GM21515 (cell line): ENCODE data around the gene EIF3D.
"Not testable (repeated sequence)": the region's sequence is repeated elsewhere in the genome, so short reads cannot be mapped to it uniquely, and the experiment has no call there.

Experiments
- ATAC-seq: cut with Tn5 transposase; IDR thresholded peaks from one replicate; pipeline ENCODE4 v1.9.1; 2021; ENCODE audit not compliant: unreplicated experiment

EIF3D gene

DNA sequence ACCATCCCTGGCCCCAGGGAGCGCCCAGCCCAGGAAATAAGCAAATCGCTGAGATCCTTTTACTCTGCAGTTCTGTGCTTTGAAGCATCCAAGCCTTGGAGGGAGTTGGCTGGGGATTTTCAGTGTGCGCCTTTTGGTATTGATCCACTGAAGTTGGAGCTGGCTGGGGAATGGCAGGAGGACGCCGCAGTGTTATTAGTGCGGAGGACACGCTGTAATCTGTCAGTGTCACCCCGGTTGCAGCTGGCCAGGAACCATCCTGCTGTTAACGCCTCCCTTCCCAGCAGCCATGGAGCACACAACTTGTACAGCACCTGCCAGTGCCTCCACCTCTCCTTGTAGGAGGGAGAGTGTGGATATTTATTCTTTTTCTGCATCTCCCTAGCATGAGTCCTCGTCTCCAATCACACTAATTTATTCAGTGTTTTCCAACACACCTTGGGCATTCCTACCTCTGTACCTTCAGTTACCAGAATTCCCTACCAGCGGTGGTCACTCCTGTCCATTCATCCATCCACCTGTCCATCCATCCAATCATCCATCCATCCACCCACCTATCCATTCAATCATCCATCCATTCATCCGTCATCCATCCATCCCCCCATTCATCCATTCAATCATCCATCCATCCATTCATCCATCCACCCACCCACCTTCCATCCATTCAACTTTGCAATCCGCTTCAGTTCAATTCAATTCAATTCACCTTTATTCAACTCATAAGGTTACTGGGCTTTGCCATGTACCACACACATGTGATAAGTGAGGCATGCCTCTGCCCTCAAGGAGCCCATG, 21.9 kb upstream of the EIF3D start:
- ATAC-seq, result no peak

- ATAC-seq, result no peak
Observed at GRCh38 chr22:36549033-36549432, 20.1 kb upstream of the EIF3D start.

- no peak for ATAC-seq
Observed at GRCh38 chr22:36548606-36549005, 19.6 kb upstream of the EIF3D start.

- ATAC-seq, result no peak
Observed at GRCh38 chr22:36546932-36547331, 18.0 kb upstream of the EIF3D start.

DNA sequence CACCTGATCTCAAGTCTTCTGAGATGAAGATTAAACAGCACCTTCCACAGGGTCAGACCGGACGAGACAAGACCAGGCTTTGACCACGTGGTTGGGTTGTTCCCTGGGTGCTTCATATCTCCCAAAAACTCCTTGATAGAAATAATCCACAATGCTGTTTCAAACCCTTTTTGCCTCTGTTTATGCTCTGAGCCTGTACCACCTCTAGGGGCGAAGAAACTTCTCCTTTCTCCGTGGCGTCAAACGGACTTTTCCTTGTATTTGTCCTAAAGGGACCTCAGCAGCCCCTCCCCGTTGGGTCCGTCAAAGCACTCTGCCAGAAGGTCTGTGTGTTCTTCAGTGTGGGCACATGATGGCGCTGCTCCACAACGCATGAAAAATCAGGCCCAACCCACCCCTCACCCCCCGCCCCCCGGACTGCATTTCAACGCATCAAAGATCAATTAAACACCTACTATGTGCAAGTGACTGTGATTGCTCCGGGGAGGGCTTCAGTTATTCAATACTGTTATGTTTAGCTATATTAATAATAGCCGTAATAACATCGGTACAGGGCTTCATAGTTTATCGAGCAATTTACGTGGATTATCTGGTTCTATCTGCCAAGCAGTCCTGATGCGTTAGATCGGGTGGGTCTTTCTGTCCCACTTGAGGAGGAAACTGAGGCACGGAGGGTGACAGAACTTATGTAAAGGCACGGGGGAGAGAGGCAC, 17.3 kb upstream of the EIF3D start:
- no peak for ATAC-seq

DNA sequence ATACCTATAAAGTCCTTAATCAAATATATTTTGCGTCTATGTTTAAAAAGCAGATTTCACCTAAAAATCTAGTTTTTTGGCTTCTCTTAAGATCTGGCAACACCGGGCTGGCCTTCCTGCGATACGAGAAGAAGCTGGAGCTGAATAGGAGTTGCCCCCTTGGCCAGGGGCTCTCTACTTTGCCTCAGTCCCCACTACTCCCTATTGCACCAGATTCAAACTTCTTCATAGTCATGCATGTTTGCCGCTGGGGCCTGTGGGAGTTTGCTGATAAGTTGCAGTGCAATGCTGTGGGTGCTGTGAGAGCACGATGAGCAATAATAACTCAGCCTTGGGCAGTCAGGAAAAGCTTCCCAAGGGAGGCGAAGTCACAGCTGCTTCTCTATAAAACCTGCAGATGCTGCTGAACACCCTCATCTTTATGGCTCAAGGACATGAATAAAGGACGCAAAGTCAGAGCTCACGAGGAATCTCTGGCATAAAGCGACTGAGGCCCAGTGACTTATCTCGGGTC, 15.2 kb upstream of the EIF3D start:
- ATAC-seq, result no peak

- ATAC-seq, result no peak
Observed at GRCh38 chr22:36541831-36542411, 13.0 kb upstream of the EIF3D start.

GRCh38 chr22:36540867-36541642, 12.1 kb upstream of the EIF3D start:
- no peak for ATAC-seq

- ATAC-seq, result no peak
Observed at GRCh38 chr22:36538529-36538928, 9.6 kb upstream of the EIF3D start.

DNA sequence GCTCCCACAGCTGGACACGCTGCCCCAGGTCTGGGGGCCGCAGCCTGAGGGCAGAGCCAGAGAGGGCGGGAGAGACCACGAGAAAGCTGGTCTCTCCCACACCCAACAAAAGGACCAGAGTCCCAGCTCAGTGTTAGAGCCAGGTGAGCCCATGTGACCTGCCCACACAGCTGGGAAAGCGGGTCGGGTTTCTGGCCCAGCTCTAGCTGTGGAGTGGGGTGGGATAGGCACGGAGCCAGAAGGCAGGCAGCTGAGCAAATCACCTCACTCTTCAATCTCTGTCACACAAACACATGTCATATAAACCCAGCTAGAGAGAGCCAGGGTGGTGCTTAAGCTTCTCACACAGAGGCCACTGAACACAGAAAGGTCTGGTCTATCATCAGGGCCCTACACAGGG, 7.8 kb upstream of the EIF3D start:
- no peak for ATAC-seq

GRCh38 chr22:36533320-36533719, 4.4 kb upstream of the EIF3D start:
- not testable (repeated sequence) for ATAC-seq

DNA sequence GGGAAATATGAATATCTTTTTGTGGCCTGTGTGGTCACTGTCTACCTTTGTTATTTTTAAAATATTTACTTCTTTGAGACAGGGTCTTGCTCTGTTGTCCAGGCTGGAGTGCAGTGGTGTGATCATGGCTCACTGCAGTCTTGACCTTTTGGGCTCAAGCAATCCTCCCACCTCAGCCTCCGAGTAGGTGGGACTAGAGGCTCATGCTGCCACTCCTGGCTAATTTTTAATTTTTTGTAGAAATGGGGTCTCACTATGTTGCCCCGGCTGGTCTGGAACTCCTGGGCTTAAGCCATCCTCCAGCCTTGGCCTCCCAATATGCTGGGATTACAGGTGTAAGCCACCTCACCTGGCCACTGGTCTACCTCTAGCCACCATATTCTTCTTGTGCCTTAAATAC, 3.5 kb upstream of the EIF3D start:
- no peak for ATAC-seq

- ATAC-seq, result no peak
Observed at GRCh38 chr22:36528341-36528740, 625 bp downstream of the EIF3D start.

DNA sequence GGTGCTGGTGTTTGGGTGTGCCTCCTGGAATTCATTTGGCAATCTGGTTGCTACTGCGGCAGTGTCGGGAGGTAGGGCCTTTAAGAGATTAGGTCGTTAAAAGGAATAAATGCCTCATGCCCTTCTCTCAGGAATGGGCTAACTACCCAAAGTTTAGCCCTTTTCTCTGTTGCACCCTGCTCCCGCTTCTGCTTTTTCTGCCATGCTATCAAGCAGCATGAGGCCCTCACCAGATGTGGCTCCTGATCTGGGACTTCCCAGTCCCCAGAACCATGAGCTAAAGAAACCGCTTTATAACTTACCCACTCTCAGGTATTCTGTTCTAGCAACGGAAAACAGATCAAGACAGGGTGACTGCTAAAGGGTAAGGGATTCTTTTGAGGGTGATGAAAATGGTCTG, 6.3 kb downstream of the EIF3D start:
- ATAC-seq, result no peak

DNA sequence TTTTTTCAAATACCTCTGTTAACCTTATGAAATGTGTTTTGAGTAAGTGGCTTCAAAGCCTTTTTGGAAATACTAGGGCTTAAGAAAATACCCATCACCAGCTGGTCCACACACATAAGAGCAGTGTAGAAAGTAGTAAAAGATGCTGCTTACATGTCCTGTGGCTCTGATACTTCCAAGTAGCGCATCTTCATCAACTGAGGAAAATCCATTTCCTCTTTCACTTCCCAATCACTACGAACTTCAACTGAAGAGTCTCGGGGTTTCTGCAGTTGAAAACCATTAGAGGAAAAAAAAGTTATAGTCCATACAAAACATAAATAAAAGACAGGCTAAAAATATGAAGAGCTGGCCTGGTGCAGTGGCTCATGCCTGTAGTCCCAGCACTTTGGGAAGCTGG, 8.5 kb downstream of the EIF3D start:
- ATAC-seq, result no peak

- not testable (repeated sequence) for ATAC-seq
Observed at GRCh38 chr22:36519906-36520305, 9.1 kb downstream of the EIF3D start.

- ATAC-seq, result no peak
Observed at GRCh38 chr22:36514766-36515165, 14.2 kb downstream of the EIF3D start.

DNA sequence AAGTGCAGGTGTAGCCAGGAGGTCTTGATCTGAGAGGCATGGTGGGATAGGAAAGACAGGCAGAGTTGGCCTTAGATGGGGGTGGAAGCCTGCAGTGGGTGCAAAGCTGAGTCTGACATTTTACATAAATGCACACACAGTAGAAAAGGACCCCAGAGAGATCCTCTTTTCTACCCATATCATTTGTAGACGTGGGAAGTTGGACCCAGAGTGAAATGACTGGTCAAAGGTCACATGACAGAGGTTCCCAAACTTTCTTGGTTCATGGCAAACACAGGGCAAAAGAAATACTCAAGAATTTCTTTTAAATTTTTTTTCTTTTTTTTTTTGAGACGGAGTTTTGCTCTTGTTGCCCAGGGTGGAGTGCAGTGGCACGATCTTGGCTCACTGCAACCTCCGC, 16.0 kb downstream of the EIF3D start:
- no peak for ATAC-seq

- no peak for ATAC-seq
Observed at GRCh38 chr22:36512333-36512732, 16.6 kb downstream of the EIF3D start.

GRCh38 chr22:36510966-36511881, 17.7 kb downstream of the EIF3D start:
- no peak for ATAC-seq
